HG02678 (cell line): Measurements from ENCODE around the gene NR2E1.

Source experiments
- ATAC-seq: cut with Tn5 transposase; IDR thresholded peaks from one replicate; pipeline ENCODE4 v1.9.1; 2021; ENCODE audit warnings: mild to moderate bottlenecking, moderate library complexity; ENCODE audit not compliant: unreplicated experiment

NR2E1 gene

DNA sequence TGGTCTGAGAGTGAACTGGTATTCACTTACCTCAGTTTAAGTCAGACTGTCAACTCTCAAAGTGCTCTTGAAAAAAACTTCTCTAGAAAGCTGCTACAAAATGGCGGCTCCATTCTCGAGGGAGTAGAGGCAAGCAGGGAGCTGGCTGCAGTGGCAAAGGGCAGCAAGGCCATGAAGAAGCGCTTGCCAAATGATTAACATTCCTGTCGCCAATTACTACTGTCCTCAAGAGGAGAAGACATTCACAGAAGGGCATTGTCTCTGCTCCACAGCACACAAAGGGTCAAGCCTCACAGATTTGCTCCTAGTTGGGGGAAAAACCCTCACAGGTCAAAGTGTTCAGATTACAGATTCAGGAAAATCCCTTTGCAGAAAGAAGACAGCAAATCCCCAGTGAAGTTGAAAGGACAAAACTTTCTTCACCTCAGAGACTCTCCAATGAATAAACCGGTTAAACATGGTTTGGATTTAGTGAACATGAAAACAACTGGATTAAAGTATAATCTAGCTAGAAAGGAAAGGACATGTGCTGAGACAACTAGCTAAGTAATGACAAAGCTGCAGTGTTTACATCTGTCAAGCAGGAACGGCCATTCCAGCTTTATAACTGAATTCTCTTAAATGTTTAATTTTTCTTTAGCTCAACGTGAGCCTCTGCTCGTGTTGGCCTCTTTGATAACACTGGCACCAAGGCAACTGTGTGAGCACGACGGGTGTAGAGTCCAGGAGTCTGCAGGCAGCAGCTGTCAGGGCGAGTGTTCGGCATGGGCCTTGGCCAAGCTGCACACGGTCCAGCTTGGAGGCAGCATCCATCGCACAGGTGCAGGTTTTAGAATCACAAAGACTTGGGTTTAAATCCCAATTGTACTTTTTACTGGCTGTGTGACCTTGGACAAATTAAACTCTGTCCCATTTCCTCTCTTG, 37.6 kb downstream of the NR2E1 start:
- ATAC-seq = no peak

DNA sequence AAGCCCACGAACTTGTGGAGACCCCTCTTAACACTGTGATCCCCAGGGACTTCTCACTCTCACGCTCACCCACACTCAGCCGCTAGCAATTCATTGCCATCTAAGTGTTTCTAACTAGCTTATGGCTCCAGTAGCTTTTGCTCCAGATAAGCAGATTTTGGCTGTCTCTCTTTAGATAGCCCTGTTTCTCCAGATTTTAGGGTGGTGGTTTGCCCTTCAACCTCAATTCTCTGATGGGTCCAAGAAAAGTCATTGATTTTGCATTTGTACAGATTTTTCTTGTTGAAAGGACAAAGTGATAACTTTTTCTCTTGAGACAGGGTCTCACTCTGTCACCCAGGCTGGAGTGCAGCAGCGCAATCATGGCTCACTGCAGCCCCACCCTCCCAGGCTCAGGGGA, 41.2 kb downstream of the NR2E1 start:
- ATAC-seq = no peak

DNA sequence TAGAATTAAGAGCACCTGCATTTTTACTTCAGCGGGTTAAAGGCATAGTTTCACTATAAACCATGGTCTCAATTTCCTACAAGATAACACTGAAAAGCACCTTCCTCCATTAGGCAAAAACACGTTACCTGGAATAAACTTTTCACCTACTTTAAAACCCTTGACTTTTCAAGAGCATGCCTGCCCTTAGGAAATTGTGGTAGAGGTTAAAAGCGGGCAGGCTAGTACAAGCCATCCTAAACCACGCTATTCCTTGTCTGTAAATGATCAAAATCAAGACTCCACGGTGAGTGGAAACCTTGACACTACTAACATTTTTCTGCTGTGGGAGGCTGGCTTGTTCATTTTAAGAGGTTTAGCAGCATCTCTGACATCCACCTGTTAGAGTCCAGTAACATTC, 43.9 kb downstream of the NR2E1 start:
- no peak for ATAC-seq

DNA sequence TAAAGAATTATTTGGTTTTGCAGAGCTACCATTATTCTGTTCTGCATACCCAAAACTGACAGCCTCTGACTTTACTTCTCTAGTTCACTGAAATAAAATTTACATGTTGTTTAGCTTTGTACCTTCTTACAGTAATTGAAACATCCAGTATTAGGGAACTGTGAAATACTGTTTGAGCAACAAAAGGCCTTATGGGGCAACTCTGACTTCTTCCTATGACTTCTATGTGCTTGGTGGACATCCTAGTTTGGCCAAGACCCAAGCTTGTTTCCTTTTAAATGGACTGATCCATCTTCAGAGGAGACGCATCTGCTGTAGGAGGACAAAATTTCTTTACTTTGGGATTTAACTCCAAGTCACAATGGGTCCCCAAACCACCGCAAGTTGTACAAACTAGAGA, 44.7 kb downstream of the NR2E1 start:
- ATAC-seq = no peak

DNA sequence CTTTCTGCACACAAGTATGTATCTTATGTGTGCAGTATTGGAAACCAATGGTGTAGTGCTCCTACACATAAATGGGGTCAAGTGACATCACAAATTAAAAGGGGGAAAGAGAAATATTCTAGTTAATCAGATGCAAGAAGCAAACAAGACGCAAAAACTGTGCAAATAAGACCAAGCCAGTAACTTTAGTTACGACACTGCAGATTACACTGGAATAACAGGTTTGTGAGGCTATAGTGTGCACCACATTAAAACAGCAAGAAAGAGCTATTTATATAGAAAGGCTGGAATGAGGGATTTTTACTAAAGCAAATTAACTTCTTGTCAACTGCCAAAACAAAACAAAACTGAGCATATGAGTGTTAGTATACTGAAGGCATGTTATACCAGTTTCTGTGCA, 45.8 kb downstream of the NR2E1 start:
- no peak for ATAC-seq

DNA sequence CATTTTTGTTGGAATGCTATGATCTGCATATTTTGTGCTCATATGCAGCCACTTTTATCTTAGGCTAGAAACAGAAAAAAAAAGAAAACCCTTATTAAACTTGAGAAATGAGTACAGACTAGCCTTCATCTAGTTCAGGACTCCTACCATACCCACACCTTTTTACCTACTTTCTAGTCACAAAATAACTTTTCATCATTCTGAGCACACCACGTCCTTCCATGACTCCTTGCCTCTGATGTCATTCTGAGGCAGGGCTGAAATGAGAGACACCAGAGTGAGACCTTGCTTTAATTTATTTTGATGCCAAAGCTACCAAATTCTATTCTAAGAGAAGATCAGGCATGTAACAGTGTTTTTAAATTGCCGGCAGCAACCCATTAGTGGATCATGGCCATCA, 56.2 kb downstream of the NR2E1 start:
- ATAC-seq = no peak

DNA sequence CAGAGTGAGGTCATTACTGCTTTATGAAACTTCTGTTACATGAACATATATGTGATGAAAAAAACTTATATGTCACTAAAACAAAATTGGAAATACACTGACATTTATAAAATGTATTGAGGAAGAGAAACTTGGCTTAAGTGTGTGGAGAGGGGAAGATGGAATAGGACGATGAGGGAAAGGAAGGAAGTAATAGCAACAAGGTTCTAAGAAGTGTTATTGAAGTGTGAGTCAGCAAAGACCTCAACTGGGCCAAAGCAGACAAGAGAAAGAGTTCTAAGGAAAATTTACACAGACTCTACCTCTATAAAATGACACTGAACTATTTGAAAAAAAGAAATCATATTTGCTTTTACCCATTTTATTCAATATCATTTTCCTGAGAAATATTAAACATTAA, 56.7 kb downstream of the NR2E1 start:
- ATAC-seq = no peak

DNA sequence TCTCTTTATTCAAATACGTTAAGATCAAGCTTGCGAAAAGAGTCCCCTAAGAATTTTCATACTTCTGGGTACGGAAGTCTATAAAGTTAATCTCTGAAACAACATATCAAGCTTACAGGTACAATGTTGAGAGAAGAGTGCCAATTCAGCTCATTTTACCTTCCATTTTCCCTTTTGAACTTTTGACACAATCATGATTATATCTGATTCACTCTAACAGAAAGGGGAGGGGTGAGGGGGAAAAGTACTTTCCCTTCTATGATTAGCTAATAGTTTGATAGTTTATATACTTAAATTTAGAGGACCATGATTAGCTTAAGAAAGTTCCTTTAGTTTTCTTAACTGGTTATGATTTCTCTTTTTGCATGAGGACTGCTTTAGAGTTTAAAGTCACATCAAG, 61.5 kb downstream of the NR2E1 start:
- no peak for ATAC-seq

DNA sequence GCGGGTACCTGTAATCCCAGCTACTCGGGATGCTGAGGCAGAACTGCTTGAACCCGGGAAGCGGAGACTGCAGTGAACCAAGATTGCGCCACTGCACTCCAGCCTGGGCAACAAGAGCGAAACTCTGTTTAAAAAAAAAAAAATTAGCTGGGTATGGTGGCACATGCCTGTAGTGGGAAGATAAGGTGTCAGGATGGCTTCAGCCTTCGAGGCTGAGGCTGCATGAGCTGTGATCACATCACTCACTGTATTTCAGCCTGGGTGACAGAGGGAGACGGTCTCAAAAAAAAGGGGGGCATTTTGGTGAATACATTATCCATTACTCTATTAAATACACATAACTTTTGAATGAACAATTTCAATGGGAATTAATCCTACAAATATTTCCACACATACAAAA, 62.6 kb downstream of the NR2E1 start:
- ATAC-seq = no peak

DNA sequence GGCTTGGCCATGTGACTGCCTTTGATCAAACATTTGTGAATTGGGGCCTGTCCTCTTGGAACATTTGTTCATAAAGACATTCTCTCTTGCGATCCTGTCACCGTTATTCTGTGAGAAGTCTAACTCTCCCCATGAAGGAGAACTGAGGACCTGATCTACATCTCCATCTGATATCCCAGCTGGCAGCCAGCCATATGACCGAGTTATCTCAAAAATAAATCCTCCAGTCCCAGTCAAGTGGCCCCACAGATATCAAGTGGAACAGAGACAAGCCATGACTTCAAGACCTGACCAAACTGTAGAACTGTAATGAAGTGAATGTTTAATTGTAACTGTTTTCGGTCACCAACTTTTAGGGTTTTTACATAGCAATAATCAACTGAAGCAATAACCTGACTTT, 69.3 kb downstream of the NR2E1 start:
- ATAC-seq = no peak

DNA sequence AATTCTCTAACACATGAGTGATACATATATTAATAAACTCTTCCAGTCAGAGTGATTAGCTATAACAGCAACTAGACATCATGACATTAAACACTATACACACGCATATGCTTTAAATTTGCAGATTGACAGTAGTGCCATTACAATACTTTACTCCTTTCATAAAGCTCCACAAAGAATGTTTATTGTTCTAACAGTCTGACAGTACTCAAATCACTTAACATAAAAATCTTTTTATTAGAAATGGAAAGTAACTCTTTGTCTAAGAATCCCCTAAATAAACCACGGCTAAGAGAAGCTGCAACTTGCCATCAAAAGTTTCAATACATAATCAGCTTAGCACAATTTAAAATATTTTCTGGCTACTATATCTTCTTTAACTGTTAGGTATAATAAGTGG, 71.0 kb downstream of the NR2E1 start:
- no peak for ATAC-seq

DNA sequence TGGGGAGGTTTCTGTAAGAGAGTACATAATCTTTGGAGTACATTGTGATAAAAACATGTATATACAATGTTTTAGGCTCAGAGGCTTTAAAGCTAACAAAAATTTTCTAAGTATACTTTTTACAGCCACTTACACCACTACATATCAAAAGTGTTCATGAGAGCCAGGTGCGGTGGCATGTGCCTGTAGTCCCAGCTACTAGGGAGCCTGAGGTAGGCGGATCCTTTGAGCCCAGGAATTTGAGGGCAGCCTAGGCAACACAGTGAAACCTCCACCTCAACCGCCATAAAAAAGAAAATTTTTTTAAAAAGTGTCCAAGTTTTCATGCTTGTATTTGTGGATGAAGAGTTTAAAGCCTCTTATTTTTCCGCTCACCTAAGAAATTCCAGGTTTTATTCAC, 72.5 kb downstream of the NR2E1 start:
- no peak for ATAC-seq
